CD14-positive monocyte (primary cell): ENCODE measurements around the gene PPARG. TPM values are rescaled to one million over a fixed set of nuclear protein-coding genes. Genes with fewer than 3 reads are reported as not detected.

ENCODE experiments used
- DNase-seq, 3 donors: peaks; one replicate each; pipeline ENCODE4 v3.0.0-alpha.2; 2011 to 2022
- H2AFZ ChIP-seq: 2 replicates; pipeline ENCODE4 v1.6.0; 2012; ENCODE audit warnings: mild to moderate bottlenecking, low read depth, low read length, inconsistent platforms; ENCODE audit not compliant: insufficient read depth, poor library complexity, severe bottlenecking
- H3K27ac ChIP-seq, 2 donors: 1 replicate in 1 of 2; 2 replicates in 1 of 2; pipeline ENCODE4 v1.5.1; 2012 to 2013; ENCODE audit warnings: low read length in 2 of 2, control low read depth in 1 of 2, inconsistent platforms in 1 of 2, low read depth in 1 of 2, mild to moderate bottlenecking in 1 of 2
- H3K27me3 ChIP-seq, 2 donors: one replicate each; pipeline versions ENCODE4 v1.6.0 to v1.6.1; 2011 to 2013; ENCODE audit warnings: low read length in 2 of 2; ENCODE audit not compliant: control insufficient read depth in 2 of 2, insufficient read depth in 2 of 2
- H3K36me3 ChIP-seq, 2 donors: replicated peaks in 1 of 2; 1 replicate in 1 of 2; 2 replicates in 1 of 2; pipeline versions ENCODE4 v1.5.1 to v1.6.1; 2012 to 2013; ENCODE audit warnings: low read length in 2 of 2, control low read depth in 1 of 2, inconsistent platforms in 1 of 2, mild to moderate bottlenecking in 1 of 2; ENCODE audit not compliant: insufficient read depth in 2 of 2, control insufficient read depth in 1 of 2
- H3K4me1 ChIP-seq, 2 donors: 1 replicate in 1 of 2; 2 replicates in 1 of 2; pipeline versions ENCODE4 v1.5.1 to v1.6.1; 2012 to 2013; ENCODE audit warnings: low read length in 2 of 2, control low read depth in 1 of 2, inconsistent platforms in 1 of 2, mild to moderate bottlenecking in 1 of 2, moderate library complexity in 1 of 2; ENCODE audit not compliant: insufficient read depth in 2 of 2, control insufficient read depth in 1 of 2
- H3K4me2 ChIP-seq: replicated peaks from 2 replicates; pipeline ENCODE3; 2012; ENCODE audit warnings: low read length, moderate library complexity, mild to moderate bottlenecking; ENCODE audit not compliant: poor library complexity, severe bottlenecking; ENCODE audit errors: extremely low read depth
- H3K4me3 ChIP-seq, 3 experiments: fragments of 200-600 bp in 1 of 3; sonication (generic) in 1 of 3; replicated peaks in 1 of 3; 1 replicate in 2 of 3; 2 replicates in 1 of 3; pipeline ENCODE4 v1.5.1; 2011 to 2013; ENCODE audit warnings: low read length in 3 of 3, mild to moderate bottlenecking in 3 of 3, control low read depth in 2 of 3, low read depth in 2 of 3, inconsistent platforms in 1 of 3, moderate library complexity in 1 of 3
- H3K79me2 ChIP-seq: 2 replicates; pipeline ENCODE4 v1.6.0; 2012; ENCODE audit warnings: mild to moderate bottlenecking, control low read depth, inconsistent platforms, low read length, moderate library complexity; ENCODE audit not compliant: insufficient read depth
- H3K9ac ChIP-seq: 2 replicates; pipeline ENCODE4 v1.6.0; 2017; ENCODE audit warnings: low read length, mild to moderate bottlenecking; ENCODE audit not compliant: insufficient read depth, poor library complexity, severe bottlenecking
- H3K9me3 ChIP-seq, 2 donors: replicated peaks in 1 of 2; 1 replicate in 1 of 2; 2 replicates in 1 of 2; pipeline versions ENCODE4 v1.5.1 to v1.6.1; 2012 to 2013; ENCODE audit warnings: low read length in 2 of 2, control low read depth in 1 of 2; ENCODE audit not compliant: control insufficient read depth in 1 of 2, insufficient read depth in 1 of 2
- H4K20me1 ChIP-seq: 2 replicates; pipeline ENCODE4 v1.6.0; 2012; ENCODE audit warnings: mild to moderate bottlenecking, low read length, control low read depth, moderate library complexity; ENCODE audit not compliant: insufficient read depth
- H3K27ac Mint-ChIP-seq, 7 donors: one replicate each; pipeline ENCODE4 v1.8.0; 2020; ENCODE audit warnings: mild to moderate bottlenecking in 7 of 7, mixed read lengths in 7 of 7, moderate library complexity in 6 of 7, inconsistent platforms in 2 of 7
- H3K27me3 Mint-ChIP-seq, 3 donors: one replicate each; pipeline ENCODE4 v1.8.0; 2021 to 2022; ENCODE audit warnings: low read depth in 3 of 3, mild to moderate bottlenecking in 3 of 3, mixed read lengths in 3 of 3, moderate library complexity in 3 of 3, inconsistent platforms in 1 of 3
- H3K36me3 Mint-ChIP-seq, 2 donors: one replicate each; pipeline ENCODE4 v1.8.0; 2020; ENCODE audit warnings: mixed read lengths in 2 of 2, inconsistent platforms in 1 of 2, mild to moderate bottlenecking in 1 of 2
- H3K4me1 Mint-ChIP-seq: one replicate; pipeline ENCODE4 v1.8.0; 2020; ENCODE audit warnings: mild to moderate bottlenecking, mixed read lengths
- H3K4me3 Mint-ChIP-seq, 2 donors: one replicate each; pipeline ENCODE4 v1.8.0; 2020; ENCODE audit warnings: mild to moderate bottlenecking in 2 of 2, mixed read lengths in 2 of 2, moderate library complexity in 1 of 2
- H3K9me3 Mint-ChIP-seq, 7 donors: one replicate each; pipeline ENCODE4 v1.8.0; 2020 to 2022; ENCODE audit warnings: mixed read lengths in 7 of 7, mild to moderate bottlenecking in 6 of 7, moderate library complexity in 6 of 7, inconsistent platforms in 2 of 7
- WGBS: methylation state at CpG from one replicate; pipeline ENCODE4 v1.1.5; 2013; ENCODE audit warnings: missing lambda C conversion rate; ENCODE audit not compliant: insufficient coverage; 5-methylcytosine and 5-hydroxymethylcytosine counted together
- intact Hi-C, 2 donors: fragments of 100-400 bp; cut with micrococcal nuclease; formaldehyde crosslinking; loops; one replicate each; pipeline versions ENCODE4 v1.15.0 to v1.15.1; 2023
- polyA plus RNA-seq, 3 donors: library from polyadenylated mRNA; depleted of rRNA in 1 of 3; unstranded in 2 of 3; stranded (reverse) in 1 of 3; fragments of 300-500 nt in 2 of 3; fragments of >200 nt in 1 of 3; fragmentation: Illumina TruSeq in 2 of 3; gene quantifications; 1 replicate in 2 of 3; 2 replicates in 1 of 3; pipeline ENCODE4 v1.2.3, GENCODE V29; 2012 to 2021
- TF ChIP-seq, protein P1 (sequence below): fragments of 200-600 bp; IDR thresholded peaks from one replicate; pipeline ENCODE4 v1.8.0; 2022; ENCODE audit warnings: antibody characterized with exemption, mild to moderate bottlenecking

The PPARG gene
- polyA plus RNA-seq, 3 donors, result 0.56 to 2.0 (median 0.97) TPM

DNA sequence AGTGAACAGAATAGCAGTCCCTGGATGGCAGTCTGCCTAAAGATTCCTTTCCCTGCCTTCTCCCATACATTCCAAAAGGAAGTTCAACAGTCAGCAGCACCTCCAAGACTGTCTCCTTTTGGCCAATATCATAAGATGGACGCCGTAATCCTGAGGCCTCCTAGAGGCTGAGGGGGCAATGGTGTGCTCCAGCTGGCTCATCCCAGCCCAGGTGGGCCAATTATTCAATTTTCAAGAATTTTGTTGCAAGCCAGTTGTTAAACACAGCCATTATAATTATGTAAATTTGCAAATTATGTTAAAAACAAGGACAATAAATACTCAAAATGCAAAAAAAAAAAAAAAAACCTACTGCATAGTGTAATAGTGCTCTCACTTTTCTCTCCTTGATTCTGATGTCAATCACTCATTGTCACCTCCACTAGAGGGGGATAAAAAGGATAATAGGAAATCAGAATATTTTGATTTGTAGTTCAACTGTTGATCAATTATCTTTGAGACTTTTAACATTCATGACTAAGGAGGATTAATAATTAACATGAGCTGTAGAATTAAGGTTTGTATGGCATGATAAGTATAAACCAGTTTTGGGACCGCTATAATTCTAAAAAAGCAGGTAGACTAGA lies 40.1 kb downstream of the PPARG start:
- no peak for DNase-seq
- no peak overlapping the region for H3K4me2 ChIP-seq
- peaks cover 0 to 3% of the 10 kb centered on the region in 2 donors for H3K36me3 Mint-ChIP-seq
- no peak overlapping the region for H3K4me3 ChIP-seq
- peak overlapping the region; percentile 10 to 52 for H3K27ac ChIP-seq
- H3K27me3 Mint-ChIP-seq, result peaks cover 0 to 2% (median 0%) of the 10 kb centered on the region in 3 donors
- H2AFZ ChIP-seq, result no peak overlapping the region
- intact Hi-C loops, result no loop called here
- no peaks in the 10 kb centered on the region for H3K27me3 ChIP-seq
- H3K4me3 Mint-ChIP-seq, result peak overlapping the region in 1 of 2 donors; percentile 35
- H3K9ac ChIP-seq, result no peak overlapping the region
- no peaks in the 10 kb centered on the region for H3K36me3 ChIP-seq
- H3K27ac Mint-ChIP-seq, result peak overlapping the region; percentile 4 to 93 (median 83)
- no peaks in the 10 kb centered on the region for H3K9me3 Mint-ChIP-seq
- H3K9me3 ChIP-seq, result no peaks in the 10 kb centered on the region
- H4K20me1 ChIP-seq, result no peaks in the 10 kb centered on the region
- peaks cover 45 to 51% of the 10 kb centered on the region in 2 donors for H3K4me1 ChIP-seq
- H3K4me1 Mint-ChIP-seq, result peaks cover 44% of the 10 kb centered on the region
- no peaks in the 10 kb centered on the region for H3K79me2 ChIP-seq
- TF ChIP-seq, protein P1, sequence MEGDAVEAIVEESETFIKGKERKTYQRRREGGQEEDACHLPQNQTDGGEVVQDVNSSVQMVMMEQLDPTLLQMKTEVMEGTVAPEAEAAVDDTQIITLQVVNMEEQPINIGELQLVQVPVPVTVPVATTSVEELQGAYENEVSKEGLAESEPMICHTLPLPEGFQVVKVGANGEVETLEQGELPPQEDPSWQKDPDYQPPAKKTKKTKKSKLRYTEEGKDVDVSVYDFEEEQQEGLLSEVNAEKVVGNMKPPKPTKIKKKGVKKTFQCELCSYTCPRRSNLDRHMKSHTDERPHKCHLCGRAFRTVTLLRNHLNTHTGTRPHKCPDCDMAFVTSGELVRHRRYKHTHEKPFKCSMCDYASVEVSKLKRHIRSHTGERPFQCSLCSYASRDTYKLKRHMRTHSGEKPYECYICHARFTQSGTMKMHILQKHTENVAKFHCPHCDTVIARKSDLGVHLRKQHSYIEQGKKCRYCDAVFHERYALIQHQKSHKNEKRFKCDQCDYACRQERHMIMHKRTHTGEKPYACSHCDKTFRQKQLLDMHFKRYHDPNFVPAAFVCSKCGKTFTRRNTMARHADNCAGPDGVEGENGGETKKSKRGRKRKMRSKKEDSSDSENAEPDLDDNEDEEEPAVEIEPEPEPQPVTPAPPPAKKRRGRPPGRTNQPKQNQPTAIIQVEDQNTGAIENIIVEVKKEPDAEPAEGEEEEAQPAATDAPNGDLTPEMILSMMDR, result no peak
- no CpG with 5 or more reads among the region's 3 CpGs for WGBS

DNA sequence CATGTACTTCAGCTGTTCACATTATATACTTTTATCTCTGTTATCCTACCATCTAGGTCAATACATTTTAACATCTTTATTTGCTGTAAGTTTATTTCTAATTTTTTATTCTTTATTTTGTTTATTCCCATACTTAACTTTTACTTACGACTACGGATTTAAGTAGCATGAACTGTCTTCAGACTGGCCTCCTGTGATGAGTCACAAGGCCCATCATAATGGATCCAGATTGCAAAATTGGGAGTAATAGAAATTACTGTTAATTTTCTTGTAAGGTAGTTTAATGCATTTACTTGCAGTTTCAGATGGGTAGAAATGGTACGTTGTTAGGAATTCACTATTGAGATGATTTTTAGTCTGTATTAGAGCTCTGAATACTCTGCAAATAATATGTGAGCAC lies 45.9 kb downstream of the PPARG start:
- no peaks in the 10 kb centered on the region for H3K27me3 ChIP-seq
- TF ChIP-seq, protein P1, result no peak
- no peak overlapping the region for H3K4me2 ChIP-seq
- no peaks in the 10 kb centered on the region for H3K79me2 ChIP-seq
- no peak overlapping the region for H2AFZ ChIP-seq
- H3K4me3 Mint-ChIP-seq, result no peak overlapping the region
- H3K4me1 ChIP-seq, result peaks cover 6 to 11% of the 10 kb centered on the region in 2 donors
- H4K20me1 ChIP-seq, result no peaks in the 10 kb centered on the region
- H3K27me3 Mint-ChIP-seq, result no peaks in the 10 kb centered on the region
- DNase-seq, result peak in 1 of 3 donors; percentile 20
- no CpG with 5 or more reads among the region's 3 CpGs for WGBS
- H3K9ac ChIP-seq, result no peak overlapping the region
- no peak overlapping the region for H3K4me3 ChIP-seq
- no peaks in the 10 kb centered on the region for H3K36me3 ChIP-seq
- H3K36me3 Mint-ChIP-seq, result no peaks in the 10 kb centered on the region
- intact Hi-C loops, result no loop called here
- H3K9me3 ChIP-seq, result no peaks in the 10 kb centered on the region
- no peaks in the 10 kb centered on the region for H3K9me3 Mint-ChIP-seq
- H3K4me1 Mint-ChIP-seq, result peaks cover 18% of the 10 kb centered on the region
- no peak overlapping the region for H3K27ac ChIP-seq
- H3K27ac Mint-ChIP-seq, result no peak overlapping the region
